ENCODE measurements around the gene TCAP. TPM values are rescaled to one million over a fixed set of nuclear protein-coding genes. Genes with fewer than 3 reads are reported as not detected.

TCAP gene
- total and polyA plus RNA-seq, 4 donors: 0.82 to 1.4 (median 1.2) TPM

DNA sequence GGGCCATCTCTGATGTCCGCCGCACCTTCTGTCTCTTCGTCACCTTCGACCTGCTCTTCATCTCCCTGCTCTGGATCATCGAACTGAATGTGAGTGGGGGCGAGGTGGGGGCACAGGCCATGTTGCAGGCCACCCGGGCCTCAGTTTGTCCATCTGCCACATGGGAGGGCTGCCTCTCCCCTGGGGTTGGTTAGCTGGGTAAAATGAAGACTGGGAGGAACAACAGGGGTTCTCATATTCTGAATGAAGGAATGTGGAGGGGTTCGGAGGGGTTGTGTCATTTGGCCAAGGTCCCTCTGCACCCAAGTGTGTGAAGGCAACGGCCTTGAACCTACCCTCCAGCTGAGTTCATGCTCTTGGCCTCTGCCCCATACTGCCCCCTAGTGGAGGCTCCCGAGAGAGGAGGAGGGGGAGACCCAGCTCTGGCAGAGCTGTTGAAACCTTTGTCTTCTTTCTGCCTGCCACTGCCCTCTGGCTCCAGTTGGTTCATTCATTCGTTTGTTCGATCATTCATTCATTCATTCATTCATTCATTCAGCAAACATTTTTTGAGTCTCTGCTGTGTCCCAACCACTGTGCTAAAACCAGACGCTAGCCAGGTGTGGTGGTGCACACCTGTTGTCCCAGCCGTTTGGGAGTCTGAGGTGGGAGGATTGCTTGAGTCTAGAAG lies 11.4 kb upstream of the TCAP start:
- Histone ChIP-seq H3K27ac (ENCODE audit: low read depth in 1 of 2, low read length in 1 of 2) (peak overlapping the region in 1 of 2 donors; percentile 5), H3K36me3 (ENCODE audit: control insufficient read depth in 4 of 4, insufficient read depth in 4 of 4, low read length in 4 of 4) (peaks cover 0 to 16% (median 3%) of the 10 kb centered on the region in 4 donors), H3K4me1 (ENCODE audit: control insufficient read depth in 5 of 5, insufficient read depth in 5 of 5, low read length in 5 of 5) (peaks cover 0 to 30% (median 4%) of the 10 kb centered on the region in 5 donors)

GRCh38 chr17:39655105-39655504 lies 10.0 kb upstream of the TCAP start:
- H3K36me3 ChIP-seq (ENCODE audit: control insufficient read depth in 4 of 4, insufficient read depth in 4 of 4, low read length in 4 of 4): peaks cover 0 to 26% (median 3%) of the 10 kb centered on the region in 4 donors
- DNase-seq (no peak), ATAC-seq (ENCODE audit: insufficient read depth, low FRiP score) (no peak)
- H3K27me3 ChIP-seq (ENCODE audit: control insufficient read depth in 3 of 3, insufficient read depth in 3 of 3, low read length in 2 of 3): no peaks in the 10 kb centered on the region
- TF ChIP-seq, protein P1, sequence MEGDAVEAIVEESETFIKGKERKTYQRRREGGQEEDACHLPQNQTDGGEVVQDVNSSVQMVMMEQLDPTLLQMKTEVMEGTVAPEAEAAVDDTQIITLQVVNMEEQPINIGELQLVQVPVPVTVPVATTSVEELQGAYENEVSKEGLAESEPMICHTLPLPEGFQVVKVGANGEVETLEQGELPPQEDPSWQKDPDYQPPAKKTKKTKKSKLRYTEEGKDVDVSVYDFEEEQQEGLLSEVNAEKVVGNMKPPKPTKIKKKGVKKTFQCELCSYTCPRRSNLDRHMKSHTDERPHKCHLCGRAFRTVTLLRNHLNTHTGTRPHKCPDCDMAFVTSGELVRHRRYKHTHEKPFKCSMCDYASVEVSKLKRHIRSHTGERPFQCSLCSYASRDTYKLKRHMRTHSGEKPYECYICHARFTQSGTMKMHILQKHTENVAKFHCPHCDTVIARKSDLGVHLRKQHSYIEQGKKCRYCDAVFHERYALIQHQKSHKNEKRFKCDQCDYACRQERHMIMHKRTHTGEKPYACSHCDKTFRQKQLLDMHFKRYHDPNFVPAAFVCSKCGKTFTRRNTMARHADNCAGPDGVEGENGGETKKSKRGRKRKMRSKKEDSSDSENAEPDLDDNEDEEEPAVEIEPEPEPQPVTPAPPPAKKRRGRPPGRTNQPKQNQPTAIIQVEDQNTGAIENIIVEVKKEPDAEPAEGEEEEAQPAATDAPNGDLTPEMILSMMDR (IDR thresholded peaks at IDR 0.05; ENCODE audit: control extremely low read depth, extremely low read depth): no peak
- no peak overlapping the region for H3K27ac ChIP-seq (ENCODE audit: low read depth in 1 of 2, low read length in 1 of 2)
- H3K9ac ChIP-seq (ENCODE audit: insufficient read depth in 1 of 2, low read length in 2 of 2): no peak overlapping the region
- H3K9me3 ChIP-seq (ENCODE audit: control insufficient read depth in 4 of 4, insufficient read depth in 3 of 4, low read length in 3 of 4): no peaks in the 10 kb centered on the region
- peaks cover 0 to 34% (median 11%) of the 10 kb centered on the region in 5 donors for H3K4me1 ChIP-seq (ENCODE audit: control insufficient read depth in 5 of 5, insufficient read depth in 5 of 5, low read length in 5 of 5)
- 87 to 96% methylated on average over 2 of the region's 2 CpGs for WGBS, 2 donors
- no peak overlapping the region for H3K4me3 ChIP-seq

More for the DNA sequence above, 11.4 kb upstream of the TCAP start:
- TF ChIP-seq, protein P1 (IDR thresholded peaks at IDR 0.05; ENCODE audit: control extremely low read depth, extremely low read depth): peak; percentile 54
- ATAC-seq (ENCODE audit: insufficient read depth, low FRiP score): no peak
- Histone ChIP-seq H3K9ac (ENCODE audit: insufficient read depth in 1 of 2, low read length in 2 of 2) (peak overlapping the region in 1 of 2 donors; percentile 23), H3K9me3 (ENCODE audit: control insufficient read depth in 4 of 4, insufficient read depth in 3 of 4, low read length in 3 of 4) (no peaks in the 10 kb centered on the region), H3K4me3 (no peak overlapping the region), H3K27me3 (ENCODE audit: control insufficient read depth in 3 of 3, insufficient read depth in 3 of 3, low read length in 2 of 3) (no peaks in the 10 kb centered on the region)
- DNase-seq: peak in 1 of 3 donors; percentile 64
- 67 to 74% methylated on average over 14 of the region's 14 CpGs for WGBS, 2 donors

DNA sequence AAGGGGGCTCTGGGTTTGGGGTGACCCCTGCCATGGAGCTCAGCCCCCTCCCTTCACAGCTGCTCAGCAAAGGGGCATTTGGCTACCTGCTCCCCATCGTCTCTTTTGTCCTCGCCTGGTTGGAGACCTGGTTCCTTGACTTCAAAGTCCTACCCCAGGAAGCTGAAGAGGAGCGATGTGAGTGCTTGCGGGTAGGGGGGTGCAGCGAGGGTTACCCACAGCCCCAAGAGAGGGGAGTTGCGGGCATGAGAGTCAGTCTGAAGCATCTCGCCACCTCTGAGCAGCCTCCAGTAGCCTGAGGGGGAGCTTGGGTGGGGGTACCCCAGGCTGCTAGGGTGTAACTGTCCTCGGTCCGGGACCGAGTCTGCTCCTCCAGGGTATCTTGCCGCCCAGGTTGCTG lies 6.8 kb upstream of the TCAP start:
- no peak overlapping the region for H3K4me3 ChIP-seq
- no peak for ATAC-seq (ENCODE audit: insufficient read depth, low FRiP score)
- DNase-seq: no peak
- H3K4me1 ChIP-seq (ENCODE audit: control insufficient read depth in 5 of 5, insufficient read depth in 5 of 5, low read length in 5 of 5): peaks cover 0 to 47% (median 8%) of the 10 kb centered on the region in 5 donors
- WGBS, 2 donors: 95 to 96% methylated on average over 11 of the region's 11 CpGs
- TF ChIP-seq, protein P1 (IDR thresholded peaks at IDR 0.05; ENCODE audit: control extremely low read depth, extremely low read depth): no peak
- H3K27ac ChIP-seq (ENCODE audit: low read depth in 1 of 2, low read length in 1 of 2): peak overlapping the region in 1 of 2 donors; percentile 80
- peaks cover 0 to 53% (median 7%) of the 10 kb centered on the region in 4 donors for H3K36me3 ChIP-seq (ENCODE audit: control insufficient read depth in 4 of 4, insufficient read depth in 4 of 4, low read length in 4 of 4)
- no peaks in the 10 kb centered on the region for H3K9me3 ChIP-seq (ENCODE audit: control insufficient read depth in 4 of 4, insufficient read depth in 3 of 4, low read length in 3 of 4)
- H3K9ac ChIP-seq (ENCODE audit: insufficient read depth in 1 of 2, low read length in 2 of 2): no peak overlapping the region
- no peaks in the 10 kb centered on the region for H3K27me3 ChIP-seq (ENCODE audit: control insufficient read depth in 3 of 3, insufficient read depth in 3 of 3, low read length in 2 of 3)

Data from lung (tissue), 12 donors.